ENCODE results near the gene EIF4E2. TPM values are rescaled to one million over a fixed set of nuclear protein-coding genes. Genes with fewer than 3 reads are reported as not detected.

EIF4E2 gene
- total and polyA plus RNA-seq, 2 of the 4 experiments (the other 2 are of a cell fraction): 52.1 to 105 TPM

DNA sequence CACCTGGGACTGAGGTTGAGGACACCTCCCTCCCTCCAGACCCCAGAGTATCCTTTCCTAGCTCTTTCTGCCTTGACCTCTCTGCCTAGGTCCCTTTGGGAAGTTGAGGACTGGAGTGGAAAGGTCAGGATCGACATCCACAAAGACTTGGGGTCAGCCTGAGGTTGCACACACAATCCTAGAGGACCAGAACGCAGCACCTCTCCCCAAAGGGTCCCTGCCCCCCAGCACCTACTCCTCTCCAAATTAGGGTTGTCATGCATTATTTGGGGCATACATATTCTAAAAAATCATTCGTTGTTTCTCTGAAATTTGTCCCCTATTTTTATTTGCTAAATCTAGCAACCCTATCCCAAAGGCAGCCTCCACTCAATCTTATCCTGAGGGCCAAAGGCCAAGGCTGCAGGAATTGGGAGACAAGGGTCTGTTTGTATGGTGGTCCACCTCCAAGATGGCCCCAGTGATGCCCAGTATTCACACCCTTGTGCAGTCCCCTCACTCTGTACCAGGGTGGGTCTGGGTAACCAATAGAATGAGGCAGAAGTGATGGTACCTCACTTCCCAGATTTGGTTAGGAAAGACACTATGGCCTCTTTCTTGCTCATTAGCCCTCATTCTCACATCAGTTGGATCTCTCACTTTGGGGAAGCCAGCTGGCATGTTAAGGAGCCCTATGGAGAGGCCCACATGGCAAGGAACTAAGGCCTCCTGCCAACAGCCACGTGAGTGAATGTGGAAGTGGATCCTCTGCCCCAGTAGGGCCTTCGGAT lies 14.5 kb upstream of the EIF4E2 start:
- Histone ChIP-seq H3K18ac (ENCODE audit: low read depth, low read length) (no peak overlapping the region), H2BK20ac (ENCODE audit: low read depth, low read length) (no peak overlapping the region), H2AK9ac (replicated peaks; ENCODE audit: low read depth, low read length, poor library complexity) (no peak overlapping the region), H2BK15ac (ENCODE audit: low read depth, low read length) (no peak overlapping the region), H2BK5ac (ENCODE audit: low read depth, low read length, poor library complexity, severe bottlenecking) (no peak overlapping the region), H2AK5ac (ENCODE audit: low read depth, low read length) (no peak overlapping the region), H3K79me1 (ENCODE audit: low read depth in 1 of 2, low read length in 2 of 2) (no peaks in the 10 kb centered on the region), H3K4me2 (ENCODE audit: low read depth, low read length) (no peak overlapping the region), H4K5ac (ENCODE audit: low read depth, low read length) (no peak overlapping the region), H2BK120ac (ENCODE audit: low read depth, low read length) (no peak overlapping the region), H4K8ac (ENCODE audit: low read depth in 2 of 2, low read length in 2 of 2) (no peak overlapping the region), H3K4ac (ENCODE audit: low read depth, low read length) (no peak overlapping the region), H3K23ac (ENCODE audit: low read depth, low read length) (no peak overlapping the region), H4K91ac (ENCODE audit: insufficient read depth, low read depth, low read length) (no peak overlapping the region), H3K4me3 (ENCODE audit: insufficient read depth, low read depth, low read length) (no peak overlapping the region), H2AFZ (replicated peaks; ENCODE audit: low read length, poor library complexity) (no peak overlapping the region), H3K4me1 (ENCODE audit: control insufficient read depth, insufficient read depth, low read length) (no peaks in the 10 kb centered on the region; the same call in 1 of the 2 replicates), H3K9ac (ENCODE audit: low read depth, low read length) (no peak overlapping the region), H3K14ac (replicated peaks; ENCODE audit: low read depth, low read length) (no peak overlapping the region), H3K9me1 (ENCODE audit: insufficient read depth, low read length) (no peaks in the 10 kb centered on the region), H3K27me3 (ENCODE audit: control insufficient read depth, insufficient read depth, low read length) (peaks cover 19% of the 10 kb centered on the region), H4K20me1 (ENCODE audit: insufficient read depth, low read length) (no peaks in the 10 kb centered on the region; the same call in 1 of the 2 replicates), H3K56ac (ENCODE audit: extremely low read depth, insufficient read depth, low read length) (no peak overlapping the region), H3K9me3 (ENCODE audit: control insufficient read depth, insufficient read depth, low read length) (peaks cover 6% of the 10 kb centered on the region), H3K27ac (ENCODE audit: insufficient read depth, low read length) (no peak overlapping the region), H3K36me3 (ENCODE audit: control insufficient read depth, insufficient read depth, low read length) (no peaks in the 10 kb centered on the region)
- ChIA-PET POLR2A (ENCODE audit: unreplicated experiment) (no interaction called here), CTCF (no interaction called here)
- ATAC-seq (ENCODE audit: low read depth) (no peak), DNase-seq (no peak)
- dilution Hi-C loops (cut with HindIII; ENCODE audit: low sequenced_read_pairs, unreplicated experiment): no loop called here
- in situ Hi-C loops (cut with MboI; ENCODE audit: low sequenced_read_pairs): no loop called here
- intact Hi-C loops (cut with micrococcal nuclease): no loop called here
- WGBS, 2 experiments (ENCODE audit: extremely low coverage in 2 of 2, insufficient read length in 1 of 2): no CpG with 5 or more reads among the region's 5 CpGs
- TF ChIP-seq MXI1 (IDR thresholded peaks at IDR 0.05; ENCODE audit: borderline replicate concordance, low read depth, low read length) (no peak), MAZ (IDR thresholded peaks at IDR 0.05; ENCODE audit: borderline replicate concordance, low read depth, low read length) (no peak), CHD1 (IDR thresholded peaks at IDR 0.05; ENCODE audit: low read depth, low read length) (no peak), RFX5 (IDR thresholded peaks at IDR 0.05; ENCODE audit: low read depth, low read length) (no peak), ELK1 (IDR thresholded peaks at IDR 0.05; ENCODE audit: borderline replicate concordance, low read depth, low read length) (no peak), USF2 (IDR thresholded peaks at IDR 0.05; ENCODE audit: low read depth, low read length) (no peak), RCOR1 (IDR thresholded peaks at IDR 0.05; ENCODE audit: insufficient replicate concordance, low read length) (no peak), CEBPB (IDR thresholded peaks at IDR 0.05; ENCODE audit: low read depth, low read length) (no peak), RAD21 (IDR thresholded peaks at IDR 0.05; ENCODE audit: low read length) (no peak), MAFK (IDR thresholded peaks at IDR 0.05; ENCODE audit: low read depth, low read length) (no peak), NFE2L2 (IDR thresholded peaks at IDR 0.05; ENCODE audit: low read depth, low read length) (no peak), FOS (IDR thresholded peaks at IDR 0.05; ENCODE audit: low read depth, low read length) (no peak), BHLHE40 (IDR thresholded peaks at IDR 0.05; ENCODE audit: low read depth, low read length) (no peak), POLR2A (IDR thresholded peaks at IDR 0.05; ENCODE audit: low read depth, low read length) (no peak), SMC3 (IDR thresholded peaks at IDR 0.05; ENCODE audit: low read depth, low read length) (no peak)
- TF ChIP-seq, protein P1, sequence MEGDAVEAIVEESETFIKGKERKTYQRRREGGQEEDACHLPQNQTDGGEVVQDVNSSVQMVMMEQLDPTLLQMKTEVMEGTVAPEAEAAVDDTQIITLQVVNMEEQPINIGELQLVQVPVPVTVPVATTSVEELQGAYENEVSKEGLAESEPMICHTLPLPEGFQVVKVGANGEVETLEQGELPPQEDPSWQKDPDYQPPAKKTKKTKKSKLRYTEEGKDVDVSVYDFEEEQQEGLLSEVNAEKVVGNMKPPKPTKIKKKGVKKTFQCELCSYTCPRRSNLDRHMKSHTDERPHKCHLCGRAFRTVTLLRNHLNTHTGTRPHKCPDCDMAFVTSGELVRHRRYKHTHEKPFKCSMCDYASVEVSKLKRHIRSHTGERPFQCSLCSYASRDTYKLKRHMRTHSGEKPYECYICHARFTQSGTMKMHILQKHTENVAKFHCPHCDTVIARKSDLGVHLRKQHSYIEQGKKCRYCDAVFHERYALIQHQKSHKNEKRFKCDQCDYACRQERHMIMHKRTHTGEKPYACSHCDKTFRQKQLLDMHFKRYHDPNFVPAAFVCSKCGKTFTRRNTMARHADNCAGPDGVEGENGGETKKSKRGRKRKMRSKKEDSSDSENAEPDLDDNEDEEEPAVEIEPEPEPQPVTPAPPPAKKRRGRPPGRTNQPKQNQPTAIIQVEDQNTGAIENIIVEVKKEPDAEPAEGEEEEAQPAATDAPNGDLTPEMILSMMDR (conservative IDR thresholded peaks at IDR 0.05; ENCODE audit: low read depth, low read length): no peak
- BruUV-seq (replicated peaks): no TSS peak

Measured in IMR-90 (cell line).